Measurements from ENCODE around the gene SPARCL1.
"Not testable (repeated sequence)": the region's sequence is repeated elsewhere in the genome, so short reads cannot be mapped to it uniquely, and the experiment has no call there.

SPARCL1 gene, protein sequence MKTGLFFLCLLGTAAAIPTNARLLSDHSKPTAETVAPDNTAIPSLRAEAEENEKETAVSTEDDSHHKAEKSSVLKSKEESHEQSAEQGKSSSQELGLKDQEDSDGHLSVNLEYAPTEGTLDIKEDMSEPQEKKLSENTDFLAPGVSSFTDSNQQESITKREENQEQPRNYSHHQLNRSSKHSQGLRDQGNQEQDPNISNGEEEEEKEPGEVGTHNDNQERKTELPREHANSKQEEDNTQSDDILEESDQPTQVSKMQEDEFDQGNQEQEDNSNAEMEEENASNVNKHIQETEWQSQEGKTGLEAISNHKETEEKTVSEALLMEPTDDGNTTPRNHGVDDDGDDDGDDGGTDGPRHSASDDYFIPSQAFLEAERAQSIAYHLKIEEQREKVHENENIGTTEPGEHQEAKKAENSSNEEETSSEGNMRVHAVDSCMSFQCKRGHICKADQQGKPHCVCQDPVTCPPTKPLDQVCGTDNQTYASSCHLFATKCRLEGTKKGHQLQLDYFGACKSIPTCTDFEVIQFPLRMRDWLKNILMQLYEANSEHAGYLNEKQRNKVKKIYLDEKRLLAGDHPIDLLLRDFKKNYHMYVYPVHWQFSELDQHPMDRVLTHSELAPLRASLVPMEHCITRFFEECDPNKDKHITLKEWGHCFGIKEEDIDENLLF

GRCh38 chr4:87529187-87529586, at the start of gene SPARCL1:
Gene SPARCL1, minus strand, starts transcription at chr4:87529376. Its CDS starts 29,802 bp downstream, at chr4:87499574.
- DNase-seq (ENCODE audit: low spot score) = no peak

DNA sequence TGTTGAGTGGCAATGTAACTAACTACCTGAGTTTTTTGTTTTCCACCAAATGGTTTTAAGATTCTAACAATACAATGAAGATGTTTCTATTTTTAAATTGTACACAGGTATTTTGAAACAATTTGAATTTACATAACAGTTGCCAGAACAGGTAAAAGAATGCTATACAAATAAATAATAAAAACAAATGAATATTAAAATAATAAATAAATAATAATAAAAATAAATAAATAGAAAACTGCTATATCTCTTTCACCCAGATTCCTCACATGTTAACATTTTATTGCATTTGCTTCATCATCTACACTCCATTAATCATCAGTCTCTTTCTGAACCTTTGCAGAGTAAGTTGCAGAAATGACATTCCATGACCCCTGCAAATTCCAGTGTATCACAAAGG, 46.8 kb upstream of the SPARCL1 start:
- DNase-seq (ENCODE audit: low spot score) = no peak

DNA sequence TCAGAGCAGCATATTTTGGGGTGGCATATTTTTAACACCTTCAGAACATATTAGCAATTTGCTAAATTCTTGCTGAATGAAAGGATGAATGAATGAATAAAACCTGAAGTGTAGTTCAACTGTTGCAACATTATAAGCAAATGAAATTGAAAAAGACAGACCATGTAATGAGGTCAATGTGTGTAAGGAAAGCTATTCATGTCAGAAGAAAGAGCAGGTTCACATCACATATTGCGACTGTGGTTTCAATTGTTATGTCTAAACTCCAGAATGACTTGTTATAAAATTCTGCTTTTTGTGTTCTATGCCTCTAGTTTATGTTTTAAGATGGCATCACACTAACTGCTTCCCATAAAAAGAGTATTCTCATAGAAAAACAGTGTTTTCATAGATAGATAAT, 46.2 kb upstream of the SPARCL1 start:
- DNase-seq (ENCODE audit: low spot score) = no peak

GRCh38 chr4:87574996-87575395, 45.8 kb upstream of the SPARCL1 start:
- no peak for DNase-seq (ENCODE audit: low spot score)

DNA sequence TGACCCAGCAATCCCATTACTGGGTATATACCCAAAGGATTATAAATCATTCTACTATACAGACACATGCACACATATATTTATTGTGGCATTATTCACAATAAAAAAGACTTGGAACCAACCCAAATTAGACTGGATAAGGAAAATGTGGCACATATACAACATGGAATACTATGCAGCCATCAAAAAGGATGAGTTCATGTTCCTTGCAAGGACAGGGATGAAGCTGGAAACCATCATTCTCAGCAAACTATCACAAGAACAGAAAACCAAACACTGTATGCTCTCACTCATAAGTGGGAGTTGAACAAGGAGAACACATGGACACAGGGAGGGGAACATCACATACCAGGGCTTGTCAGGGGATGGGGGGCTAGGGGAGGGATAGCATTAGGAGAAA, 45.2 kb upstream of the SPARCL1 start:
- DNase-seq (ENCODE audit: low spot score) = not testable (repeated sequence)

DNA sequence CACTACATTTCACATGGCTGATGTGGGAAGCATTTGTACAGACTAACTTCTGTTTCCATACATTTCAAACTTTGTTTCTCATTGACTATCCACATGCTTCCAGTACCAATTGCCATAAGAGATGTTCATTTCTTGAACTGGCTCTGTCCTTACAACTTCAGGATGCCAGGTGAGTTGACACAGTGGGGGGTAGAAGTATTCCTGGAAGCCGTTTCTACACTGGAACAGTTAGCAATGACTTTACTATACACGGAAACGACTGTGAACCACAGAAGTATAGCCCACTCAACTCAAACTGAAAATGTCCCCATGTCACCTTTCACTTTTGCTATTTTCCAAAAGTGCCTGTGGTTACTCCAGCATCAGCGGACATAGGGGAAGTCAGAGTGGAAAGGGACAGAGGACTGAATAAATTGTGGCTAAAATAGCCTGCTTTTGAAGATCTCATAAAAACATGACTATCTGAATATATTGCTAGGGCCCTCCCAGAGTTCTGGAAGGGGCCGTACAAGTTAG, 41.2 kb upstream of the SPARCL1 start:
- DNase-seq (ENCODE audit: low spot score) = no peak

DNA sequence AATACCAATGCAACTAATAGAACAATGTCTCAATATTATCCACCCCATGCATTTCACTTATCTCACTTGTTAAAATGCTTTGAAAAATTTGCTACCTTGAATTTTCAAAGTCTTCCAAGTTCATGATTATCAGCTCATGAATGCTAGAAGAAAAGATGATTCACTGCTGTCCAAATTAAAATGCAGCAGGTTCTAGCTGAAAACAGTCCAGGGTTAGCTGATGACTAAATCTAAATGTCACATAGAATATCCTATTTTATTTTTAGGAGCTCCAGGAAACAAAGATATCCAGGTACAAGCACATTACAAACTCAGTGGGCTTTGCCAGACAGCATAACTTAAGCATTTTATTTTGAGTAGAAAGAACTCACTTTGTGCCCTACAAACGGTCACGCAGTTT, 38.0 kb upstream of the SPARCL1 start:
- DNase-seq (ENCODE audit: low spot score) = no peak

DNA sequence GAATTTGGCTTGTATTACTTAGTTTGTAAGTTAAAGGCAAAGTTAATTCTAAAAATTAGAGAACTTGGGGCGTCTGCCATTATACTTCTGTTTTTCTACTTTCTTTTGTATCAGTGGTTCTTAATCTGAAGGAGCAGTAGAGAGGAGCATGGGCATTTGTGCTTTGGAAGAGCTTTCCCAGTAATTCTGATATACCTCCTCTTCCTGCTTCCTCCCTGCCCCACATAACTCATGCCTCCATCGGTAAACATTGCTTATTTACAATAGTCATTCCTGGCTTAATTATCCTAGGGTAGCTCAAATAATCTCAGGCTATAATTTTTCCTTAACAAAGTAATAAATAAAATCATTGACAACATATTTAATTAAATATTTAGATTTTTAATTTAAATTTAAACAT, 37.1 kb upstream of the SPARCL1 start:
- no peak for DNase-seq (ENCODE audit: low spot score)

- no peak for DNase-seq (ENCODE audit: low spot score)
Measured at GRCh38 chr4:87565746-87566145, 36.6 kb upstream of the SPARCL1 start.

GRCh38 chr4:87560802-87561201, 31.6 kb upstream of the SPARCL1 start:
- DNase-seq (ENCODE audit: low spot score) = no peak

- peak; percentile 44 for DNase-seq (ENCODE audit: low spot score)
Measured at GRCh38 chr4:87559090-87559837, 30.1 kb upstream of the SPARCL1 start.

DNA sequence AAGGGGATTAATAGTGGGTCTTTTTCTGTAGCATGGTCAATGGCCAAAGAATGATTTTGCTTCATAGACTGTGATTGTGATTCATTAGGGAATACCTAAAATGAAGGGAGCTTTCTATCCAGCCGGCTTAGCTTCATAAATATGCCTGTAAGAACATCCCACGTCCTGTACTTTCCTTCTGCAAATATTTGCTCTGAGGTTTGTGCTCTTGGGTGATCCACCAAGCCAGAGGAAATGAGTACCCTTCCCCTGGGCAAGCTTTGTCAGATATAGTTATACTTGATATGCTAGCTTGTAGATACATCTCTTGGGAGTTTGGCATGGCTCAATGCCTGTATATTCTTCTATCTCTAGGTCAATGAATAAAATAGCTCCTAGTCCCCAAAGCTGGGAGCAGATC, 28.2 kb upstream of the SPARCL1 start:
- no peak for DNase-seq (ENCODE audit: low spot score)

DNA sequence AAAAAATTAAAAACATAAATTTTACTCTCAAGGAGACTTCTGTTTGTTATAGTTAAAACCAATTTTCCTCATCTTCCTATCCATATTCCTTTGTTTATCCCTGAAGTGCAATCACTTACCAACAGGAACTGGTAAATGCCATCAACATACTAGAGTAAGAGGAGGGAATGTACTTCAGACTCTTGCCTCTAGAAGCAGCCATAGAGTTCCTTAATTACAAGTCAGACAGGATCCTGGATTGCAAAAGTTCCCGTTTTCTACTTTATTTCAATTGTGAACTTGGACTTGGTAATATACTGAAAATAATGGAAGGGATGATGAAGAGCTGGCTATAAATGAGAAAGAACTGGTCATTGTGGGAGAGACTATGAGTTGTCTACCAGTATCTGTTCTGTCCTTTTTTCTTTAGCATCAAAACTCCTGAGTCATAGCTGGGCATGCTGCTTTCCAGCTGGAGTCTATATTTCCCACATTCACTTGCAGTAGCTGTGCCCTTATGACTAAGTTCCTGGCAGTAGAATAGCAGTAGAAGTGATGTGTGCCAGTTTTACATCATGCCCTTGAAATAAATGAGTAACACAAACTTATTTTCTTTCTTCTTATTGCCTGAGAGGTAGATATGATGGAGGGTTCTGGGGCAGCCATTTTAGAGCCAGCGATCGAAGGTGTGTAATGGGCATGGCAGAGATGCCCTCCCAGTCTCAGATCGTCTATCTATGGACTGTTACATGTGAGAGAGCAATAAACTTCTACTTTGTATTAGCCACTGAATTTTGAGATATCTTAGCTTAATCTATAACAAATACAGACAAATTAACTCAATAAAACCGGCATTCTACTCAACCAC, 26.8 kb upstream of the SPARCL1 start:
- no peak for DNase-seq (ENCODE audit: low spot score)

- DNase-seq (ENCODE audit: low spot score) = no peak
Measured at GRCh38 chr4:87553182-87553581, 24.0 kb upstream of the SPARCL1 start.

DNA sequence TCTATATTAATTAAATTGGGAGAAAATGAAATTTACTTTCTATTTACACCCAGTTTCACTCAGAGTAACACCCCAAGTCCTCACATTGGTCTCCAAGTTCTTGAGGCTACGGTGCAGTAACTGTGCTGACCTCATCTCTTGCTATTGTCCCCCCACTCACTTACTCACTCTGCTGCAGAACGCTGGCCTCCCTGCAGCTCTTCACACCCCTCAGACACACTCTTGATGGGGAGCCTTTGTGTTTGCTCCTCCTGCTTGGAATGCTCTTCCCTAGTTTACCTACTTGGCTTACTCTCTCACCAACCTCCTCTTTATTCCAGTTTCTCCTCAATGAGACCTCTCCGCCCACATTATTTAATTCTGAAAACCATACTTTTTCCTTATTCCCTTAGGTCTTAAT, 22.2 kb upstream of the SPARCL1 start:
- no peak for DNase-seq (ENCODE audit: low spot score)

GRCh38 chr4:87547016-87547708, 18.0 kb upstream of the SPARCL1 start:
- no peak for DNase-seq (ENCODE audit: low spot score)

- DNase-seq (ENCODE audit: low spot score) = no peak
Measured at GRCh38 chr4:87545052-87545451, 15.9 kb upstream of the SPARCL1 start.

- DNase-seq (ENCODE audit: low spot score) = no peak
Measured at GRCh38 chr4:87543835-87544461, 14.8 kb upstream of the SPARCL1 start.

GRCh38 chr4:87542734-87543312, 13.6 kb upstream of the SPARCL1 start:
- DNase-seq (ENCODE audit: low spot score) = no peak

Measured in CD4-positive, alpha-beta T cell treated with Interleukin-6 at 100 ng/mL for 8 hours (primary cell).